A673 (cell line): ENCODE results near the gene TPSD1.

Experiments
- CTCF ChIP-seq: fragments of 300-800, 200-600 bp; sonication (generic); conservative IDR thresholded peaks from 2 replicates; pipeline ENCODE4 v1.5.1; 2017; ENCODE audit warnings: low read depth, mild to moderate bottlenecking, antibody characterized with exemption, low read length, moderate library complexity, mixed read lengths
- EZH2 ChIP-seq: fragments of 200-600 bp; sonication (generic); IDR thresholded peaks from 2 replicates; pipeline ENCODE4 v1.6.1; 2017; ENCODE audit warnings: borderline replicate concordance, low read depth, mild to moderate bottlenecking, mixed read lengths, antibody characterized with exemption, low read length; ENCODE audit not compliant: poor library complexity, severe bottlenecking

GRCh38 chr16:1210461-1210860, 45.4 kb upstream of the TPSD1 start:
- TF ChIP-seq CTCF (no peak), EZH2 (no peak)
